Peyer's patch (tissue), 4 donors: Measurements from ENCODE around the gene RAB25. TPM values are rescaled to one million over a fixed set of nuclear protein-coding genes. Genes with fewer than 3 reads are reported as not detected.
A peak's percentile ranks its signal among the peaks of the same experiment; 100 is the strongest.

Source experiments
- DNase-seq, 3 donors: peaks; one replicate each; pipeline ENCODE4 v3.0.0-alpha.2; 2017 to 2019
- H3K27ac ChIP-seq, 4 donors: fragments of 200-600 bp; sonication (generic); one replicate each; pipeline ENCODE4 v1.5.1; 2016 to 2019
- H3K27me3 ChIP-seq, 2 donors: fragments of 200-600 bp; sonication (generic); one replicate each; pipeline ENCODE4 v1.5.1; 2019
- H3K36me3 ChIP-seq, 3 donors: fragments of 200-600 bp; sonication (generic); one replicate each; pipeline ENCODE4 v1.5.1; 2016 to 2019
- H3K4me1 ChIP-seq, 4 donors: fragments of 200-600 bp; sonication (generic); one replicate each; pipeline ENCODE4 v1.5.1; 2016 to 2019
- H3K4me3 ChIP-seq, 4 donors: fragments of 200-600 bp; sonication (generic); 1 replicate in 3 of 4; 2 replicates in 1 of 4; pipeline ENCODE4 v1.5.1; 2016 to 2019; ENCODE audit warnings: mild to moderate bottlenecking in 1 of 4
- H3K9me3 ChIP-seq, 4 donors: fragments of 200-600 bp; sonication (generic); one replicate each; pipeline ENCODE4 v1.5.1; 2016 to 2019; ENCODE audit warnings: mild to moderate bottlenecking in 1 of 4
- CTCF ChIP-seq, 6 experiments: fragments of 450-650 bp in 4 of 6; fragments of 200-600 bp in 2 of 6; sonication (generic) in 1 of 6; IDR thresholded peaks; one replicate each; pipeline ENCODE4 v1.5.1; 2017 to 2019; ENCODE audit warnings: antibody characterized with exemption in 6 of 6, mild to moderate bottlenecking in 3 of 6, moderate library complexity in 1 of 6
- POLR2A ChIP-seq, 2 donors: fragments of 450-650 bp; IDR thresholded peaks; one replicate each; pipeline ENCODE4 v1.5.1; 2017; ENCODE audit warnings: antibody characterized with exemption in 2 of 2, mild to moderate bottlenecking in 2 of 2, moderate library complexity in 2 of 2
- total RNA-seq, 4 donors: library from RNA; depleted of rRNA; stranded (reverse); fragments of >200 nt; gene quantifications; one replicate each; pipeline ENCODE4 v1.1.0, GENCODE V29; 2016

The RAB25 gene
- total RNA-seq, 4 donors from 2014 or later, result 96.6 to 188 (median 146) TPM

DNA sequence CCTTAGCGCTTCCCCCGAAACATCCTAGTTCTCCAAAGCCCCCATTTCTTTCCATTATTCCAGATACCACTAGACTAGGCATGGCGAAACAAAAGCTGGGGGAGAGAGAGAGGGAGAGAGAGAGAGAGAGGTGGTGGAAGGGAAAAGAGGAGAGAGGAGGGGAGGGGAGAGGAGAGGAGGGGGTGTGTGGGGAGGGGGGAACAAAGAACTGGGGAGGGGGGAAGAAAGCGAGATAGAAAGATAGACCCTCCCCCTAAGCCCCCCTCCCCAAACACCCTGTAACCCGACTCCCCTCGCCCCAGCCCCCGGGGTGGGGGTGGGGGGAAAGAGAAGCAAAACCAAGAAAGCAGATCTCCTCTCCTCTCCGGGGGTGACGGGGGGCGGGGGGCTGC lies 21.0 kb downstream of the RAB25 start:
- Histone ChIP-seq H3K27me3 (no peaks in the 10 kb centered on the region), H3K4me1 (peaks cover 0 to 17% (median 6%) of the 10 kb centered on the region in 4 donors), H3K36me3 (no peaks in the 10 kb centered on the region), H3K9me3 (no peaks in the 10 kb centered on the region), H3K27ac (peak overlapping the region in 1 of 4 donors; percentile 58), H3K4me3 (peak overlapping the region; percentile 60 to 90 (median 76))
- DNase-seq, result no peak
- TF ChIP-seq POLR2A (IDR thresholded peaks at IDR 0.05), result no peak
- no peak for TF ChIP-seq CTCF (IDR thresholded peaks at IDR 0.05)

- no peaks in the 10 kb centered on the region for H3K36me3 ChIP-seq
Observed at GRCh38 chr1:156082309-156083091, 21.5 kb downstream of the RAB25 start, which contains the start of gene MEX3A. MEX3A (minus strand) TSS chr1:156082465; CDS start chr1:156081998, 467 bp downstream.

DNA sequence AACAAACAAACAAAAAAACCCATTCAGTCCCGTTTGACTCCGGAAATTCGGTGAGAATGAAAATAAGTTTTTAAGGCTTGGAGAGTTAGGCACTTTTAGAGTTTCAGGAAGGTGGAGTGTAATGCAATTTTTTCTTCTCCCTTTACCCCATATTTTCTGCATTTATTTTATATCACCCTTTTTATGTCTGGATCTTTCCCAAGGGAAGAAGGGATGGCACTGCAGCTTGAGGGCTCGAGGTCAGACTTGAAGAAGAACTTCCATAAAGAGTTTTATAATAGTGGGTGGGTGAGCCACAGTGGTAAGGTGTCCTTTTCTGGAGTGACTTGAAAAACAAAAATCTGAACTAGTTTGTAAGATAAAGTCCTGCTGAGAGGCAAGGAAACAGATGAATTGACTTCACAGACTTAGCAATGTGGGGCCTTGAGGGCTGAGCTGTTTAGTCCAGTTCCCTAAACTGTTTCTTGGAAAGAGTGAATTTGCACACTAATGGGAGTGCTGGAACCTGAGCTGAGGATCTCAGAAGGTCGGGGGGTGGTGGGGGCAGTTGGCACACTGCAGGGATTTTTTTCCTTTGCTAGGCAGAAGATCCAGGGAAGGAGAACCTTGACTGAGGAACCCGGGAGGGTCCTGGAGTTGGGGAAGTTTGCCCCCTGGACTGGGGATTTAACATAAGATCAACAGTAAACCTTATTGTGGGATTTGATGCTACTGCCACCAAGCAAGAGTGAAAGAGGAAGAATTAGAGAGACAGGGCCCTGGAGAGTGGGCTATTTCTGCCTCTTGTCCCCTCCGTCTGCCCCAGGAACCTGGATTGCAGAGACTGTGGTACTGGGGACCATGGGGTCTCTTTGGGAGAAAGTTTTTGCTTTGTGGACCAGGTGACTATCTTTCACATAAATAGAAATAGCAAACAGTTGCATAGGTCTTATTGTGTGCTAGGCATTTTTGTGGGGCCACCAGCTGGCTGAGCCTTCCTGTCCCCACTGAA lies 23.1 kb downstream of the RAB25 start:
- TF ChIP-seq POLR2A (IDR thresholded peaks at IDR 0.05), result no peak
- Histone ChIP-seq H3K9me3 (no peaks in the 10 kb centered on the region), H3K27me3 (no peaks in the 10 kb centered on the region), H3K4me3 (no peak overlapping the region), H3K4me1 (peaks cover 0 to 17% (median 6%) of the 10 kb centered on the region in 4 donors), H3K36me3 (no peaks in the 10 kb centered on the region), H3K27ac (no peak overlapping the region)
- DNase-seq, result no peak

More at GRCh38 chr1:156082309-156083091, 21.5 kb downstream of the RAB25 start, which contains the start of gene MEX3A:
- Histone ChIP-seq H3K27me3 (no peaks in the 10 kb centered on the region), H3K4me1 (peaks cover 0 to 17% (median 6%) of the 10 kb centered on the region in 4 donors), H3K9me3 (no peaks in the 10 kb centered on the region), H3K4me3 (peak within 1 kb of the TSS; percentile 60 to 90 (median 76)), H3K27ac (peak within 1 kb of the TSS in 3 of 4 donors; percentile 39 to 58 (median 48))
- TF ChIP-seq CTCF (IDR thresholded peaks at IDR 0.05) (no peak), POLR2A (IDR thresholded peaks at IDR 0.05) (no peak)
- DNase-seq, result peak; percentile 54 to 83 (median 82)

DNA sequence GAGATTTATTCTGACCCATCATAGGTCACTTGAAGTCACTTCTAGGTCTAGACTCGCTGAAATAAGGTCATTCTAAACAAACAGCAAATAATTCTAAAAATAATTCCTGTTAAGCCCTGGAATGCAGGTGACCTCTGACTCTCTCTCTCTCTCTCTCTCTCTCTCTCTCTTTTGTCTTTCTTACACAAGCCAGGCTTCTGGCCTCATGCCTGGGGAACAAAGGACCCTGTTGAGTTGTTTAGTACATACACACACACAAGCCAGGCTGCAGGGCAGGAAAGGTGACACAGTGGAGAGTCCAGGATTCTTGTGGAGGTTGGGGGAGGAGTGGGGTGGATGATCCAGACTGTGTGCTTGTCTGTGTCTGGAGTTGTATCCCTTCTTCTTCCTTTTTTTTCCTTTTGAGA lies 25.3 kb downstream of the RAB25 start:
- H3K27ac ChIP-seq, result no peak overlapping the region
- H3K36me3 ChIP-seq, result no peaks in the 10 kb centered on the region
- H3K9me3 ChIP-seq, result no peaks in the 10 kb centered on the region
- no peak for DNase-seq
- H3K4me1 ChIP-seq, result peaks cover 0 to 22% (median 8%) of the 10 kb centered on the region in 4 donors
- no peaks in the 10 kb centered on the region for H3K27me3 ChIP-seq
- TF ChIP-seq POLR2A (IDR thresholded peaks at IDR 0.05), result no peak
- no peak overlapping the region for H3K4me3 ChIP-seq

- no peaks in the 10 kb centered on the region for H3K9me3 ChIP-seq
- no peak for DNase-seq
- H3K27ac ChIP-seq, result no peak overlapping the region
- H3K4me3 ChIP-seq, result no peak overlapping the region
- peaks cover 0 to 6% (median 2%) of the 10 kb centered on the region in 4 donors for H3K4me1 ChIP-seq
- no peaks in the 10 kb centered on the region for H3K27me3 ChIP-seq
- H3K36me3 ChIP-seq, result no peaks in the 10 kb centered on the region
- no peak for TF ChIP-seq CTCF (IDR thresholded peaks at IDR 0.05)
- TF ChIP-seq POLR2A (IDR thresholded peaks at IDR 0.05), result no peak
Observed at GRCh38 chr1:156089704-156090103, 28.7 kb downstream of the RAB25 start.

GRCh38 chr1:156090138-156090839 lies 29.3 kb downstream of the RAB25 start:
- no peak for TF ChIP-seq CTCF (IDR thresholded peaks at IDR 0.05)
- TF ChIP-seq POLR2A (IDR thresholded peaks at IDR 0.05), result no peak
- no peak for DNase-seq

More at GRCh38 chr1:156090138-156090839, 29.3 kb downstream of the RAB25 start:
- Histone ChIP-seq H3K4me3 (no peak overlapping the region), H3K4me1 (peaks cover 0 to 6% (median 2%) of the 10 kb centered on the region in 4 donors), H3K27ac (no peak overlapping the region), H3K9me3 (no peaks in the 10 kb centered on the region), H3K36me3 (no peaks in the 10 kb centered on the region), H3K27me3 (no peaks in the 10 kb centered on the region)
